H9 (cell line): ENCODE results near the gene RABGAP1. TPM values are rescaled to one million over a fixed set of nuclear protein-coding genes. Genes with fewer than 3 reads are reported as not detected.
A peak's percentile ranks its signal among the peaks of the same experiment; 100 is the strongest.

ENCODE experiments used
- DNase-seq: peaks from one replicate; pipeline ENCODE4 v3.0.0-alpha.2; 2017
- H2AFZ ChIP-seq: one replicate; pipeline ENCODE4 v1.6.1; 2013; ENCODE audit warnings: mild to moderate bottlenecking, low read length, control low read depth, moderate library complexity
- H2AK5ac ChIP-seq: 2 replicates; pipeline ENCODE4 v1.6.1; 2013; ENCODE audit warnings: low read length, control low read depth, mixed read lengths; ENCODE audit not compliant: insufficient read length
- H2BK120ac ChIP-seq: one replicate; pipeline ENCODE4 v1.6.1; 2013; ENCODE audit warnings: low read depth, mild to moderate bottlenecking, low read length, control low read depth, inconsistent platforms; ENCODE audit not compliant: poor library complexity, severe bottlenecking
- H2BK12ac ChIP-seq: 2 replicates; pipeline ENCODE4 v1.6.1; 2013; ENCODE audit warnings: low read length, control low read depth, mixed read lengths, low read depth; ENCODE audit not compliant: insufficient read length
- H2BK15ac ChIP-seq: 2 replicates; pipeline ENCODE4 v1.6.1; 2013; ENCODE audit warnings: low read depth, low read length, control low read depth
- H2BK20ac ChIP-seq: one replicate; pipeline ENCODE4 v1.6.1; 2013; ENCODE audit warnings: low read depth, mild to moderate bottlenecking, low read length, control low read depth, inconsistent platforms; ENCODE audit not compliant: poor library complexity, severe bottlenecking
- H2BK5ac ChIP-seq: 2 replicates; pipeline ENCODE4 v1.6.1; 2013; ENCODE audit warnings: low read length, control low read depth, mixed read lengths; ENCODE audit not compliant: insufficient read length
- H3K14ac ChIP-seq: 2 replicates; pipeline ENCODE4 v1.6.1; 2013; ENCODE audit warnings: low read length, control low read depth; ENCODE audit not compliant: insufficient read depth
- H3K18ac ChIP-seq: 2 replicates; pipeline ENCODE4 v1.6.1; 2013; ENCODE audit warnings: low read depth, mild to moderate bottlenecking, mixed read lengths, low read length, control low read depth; ENCODE audit not compliant: insufficient read length
- H3K23ac ChIP-seq: 2 replicates; pipeline ENCODE4 v1.6.1; 2013; ENCODE audit warnings: low read length, control low read depth, mixed read lengths, low read depth; ENCODE audit not compliant: insufficient read length
- H3K23me2 ChIP-seq: 2 replicates; pipeline ENCODE4 v1.6.1; 2013; ENCODE audit warnings: low read depth, mild to moderate bottlenecking, mixed read lengths, low read length, control low read depth; ENCODE audit not compliant: insufficient read length, poor library complexity, severe bottlenecking
- H3K27ac ChIP-seq: 2 replicates; pipeline ENCODE4 v1.5.1; 2013; ENCODE audit warnings: low read length, control low read depth, mixed read lengths, low read depth; ENCODE audit not compliant: insufficient read length
- H3K27me3 ChIP-seq: 2 replicates; pipeline ENCODE4 v1.6.1; 2013; ENCODE audit warnings: low read length, control low read depth, inconsistent platforms; ENCODE audit not compliant: insufficient read depth
- H3K4ac ChIP-seq: 2 replicates; pipeline ENCODE4 v1.6.1; 2013; ENCODE audit warnings: low read depth, mild to moderate bottlenecking, control low read depth, inconsistent platforms, low read length, moderate library complexity
- H3K4me1 ChIP-seq: 2 replicates; pipeline ENCODE4 v1.6.1; 2013; ENCODE audit warnings: low read length, control low read depth, inconsistent platforms; ENCODE audit not compliant: insufficient read depth
- H3K4me2 ChIP-seq: 2 replicates; pipeline ENCODE4 v1.6.1; 2013; ENCODE audit warnings: low read length, control low read depth, mixed read lengths; ENCODE audit not compliant: insufficient read length, insufficient read depth
- H3K56ac ChIP-seq: 2 replicates; pipeline ENCODE4 v1.6.1; 2013; ENCODE audit warnings: low read depth, mild to moderate bottlenecking, mixed read lengths, low read length, control low read depth; ENCODE audit not compliant: insufficient read length
- H3K79me1 ChIP-seq: 2 replicates; pipeline ENCODE4 v1.6.1; 2013; ENCODE audit warnings: low read depth, mild to moderate bottlenecking, moderate library complexity, low read length, control low read depth, inconsistent platforms; ENCODE audit not compliant: insufficient read depth, poor library complexity, severe bottlenecking
- H3K79me2 ChIP-seq: 2 replicates; pipeline ENCODE4 v1.6.1; 2013; ENCODE audit warnings: low read length, control low read depth, inconsistent platforms; ENCODE audit not compliant: insufficient read depth
- H3K9ac ChIP-seq: 2 replicates; pipeline ENCODE4 v1.6.1; 2013; ENCODE audit warnings: low read length, control low read depth, mixed read lengths; ENCODE audit not compliant: insufficient read length; ENCODE audit errors: extremely low read depth
- H3K9me3 ChIP-seq: one replicate; pipeline ENCODE4 v1.6.1; 2013; ENCODE audit warnings: low read depth, low read length, inconsistent platforms; ENCODE audit not compliant: control insufficient read depth
- H3T11ph ChIP-seq: one replicate; pipeline ENCODE4 v1.6.1; 2013; ENCODE audit warnings: mild to moderate bottlenecking, low read length, control low read depth, inconsistent platforms
- H4K20me1 ChIP-seq: one replicate; pipeline ENCODE4 v1.6.1; 2013; ENCODE audit not compliant: control insufficient read depth, insufficient read length, insufficient read depth
- H4K5ac ChIP-seq: 2 replicates; pipeline ENCODE4 v1.6.1; 2013; ENCODE audit warnings: low read depth, mild to moderate bottlenecking, mixed read lengths, low read length, control low read depth; ENCODE audit not compliant: insufficient read length
- H4K8ac ChIP-seq: replicated peaks from 2 replicates; pipeline ENCODE4 v1.6.1; 2013; ENCODE audit warnings: low read length, control low read depth, mixed read lengths, low read depth; ENCODE audit not compliant: insufficient read length
- H4K91ac ChIP-seq: 2 replicates; pipeline ENCODE4 v1.6.1; 2013; ENCODE audit warnings: low read depth, mild to moderate bottlenecking, moderate library complexity, mixed read lengths, low read length, control low read depth; ENCODE audit not compliant: insufficient read length
- H3K27ac Mint-ChIP-seq, 3 experiments: 2 replicates in 2 of 3; 3 replicates in 1 of 3; pipeline ENCODE4 v1.8.0; 2020 to 2021; ENCODE audit warnings: mixed read lengths in 3 of 3, mild to moderate bottlenecking in 1 of 3, moderate library complexity in 1 of 3
- H3K27me3 Mint-ChIP-seq: 2 replicates; pipeline ENCODE4 v1.8.0; 2021; ENCODE audit warnings: low read depth, mild to moderate bottlenecking, moderate library complexity, mixed read lengths
- H3K36me3 Mint-ChIP-seq, 3 experiments: 2 replicates in 2 of 3; 3 replicates in 1 of 3; pipeline ENCODE4 v1.8.0; 2020 to 2021; ENCODE audit warnings: low read depth in 3 of 3, mixed read lengths in 3 of 3; ENCODE audit not compliant: insufficient read depth in 1 of 3
- H3K4me1 Mint-ChIP-seq, 2 experiments: 2 replicates each; pipeline ENCODE4 v1.8.0; 2020; ENCODE audit warnings: mixed read lengths in 2 of 2
- H3K4me3 Mint-ChIP-seq, 2 experiments: 2 replicates in 1 of 2; 3 replicates in 1 of 2; pipeline ENCODE4 v1.8.0; 2020 to 2021; ENCODE audit warnings: mild to moderate bottlenecking in 2 of 2, mixed read lengths in 2 of 2, moderate library complexity in 1 of 2
- H3K9me3 Mint-ChIP-seq, 2 experiments: 2 replicates in 1 of 2; 3 replicates in 1 of 2; pipeline ENCODE4 v1.8.0; 2020; ENCODE audit warnings: mild to moderate bottlenecking in 2 of 2, mixed read lengths in 2 of 2, moderate library complexity in 1 of 2
- WGBS: extraction: QIAGEN DNeasy Blood & Tissue Kit; methylation state at CpG from one replicate; pipeline ENCODE4 v1.1.7; 2013; ENCODE audit warnings: missing lambda C conversion rate, low lambda C conversion rate, mixed read lengths; ENCODE audit not compliant: insufficient read length; ENCODE audit errors: extremely low coverage; 5-methylcytosine and 5-hydroxymethylcytosine counted together
- total RNA-seq: library from RNA; stranded (reverse); gene quantifications from 2 replicates; pipeline ENCODE4 v1.2.1, GENCODE V29; 2021
- TF ChIP-seq, protein P1 (sequence below): fragments of 200-600 bp; sonication (generic); conservative IDR thresholded peaks from 3 replicates; pipeline ENCODE4 v1.8.0; 2021; ENCODE audit warnings: antibody characterized with exemption, mild to moderate bottlenecking

Gene RABGAP1
- total RNA-seq, 1 experiment from 2014 or later: 31.6 TPM

DNA sequence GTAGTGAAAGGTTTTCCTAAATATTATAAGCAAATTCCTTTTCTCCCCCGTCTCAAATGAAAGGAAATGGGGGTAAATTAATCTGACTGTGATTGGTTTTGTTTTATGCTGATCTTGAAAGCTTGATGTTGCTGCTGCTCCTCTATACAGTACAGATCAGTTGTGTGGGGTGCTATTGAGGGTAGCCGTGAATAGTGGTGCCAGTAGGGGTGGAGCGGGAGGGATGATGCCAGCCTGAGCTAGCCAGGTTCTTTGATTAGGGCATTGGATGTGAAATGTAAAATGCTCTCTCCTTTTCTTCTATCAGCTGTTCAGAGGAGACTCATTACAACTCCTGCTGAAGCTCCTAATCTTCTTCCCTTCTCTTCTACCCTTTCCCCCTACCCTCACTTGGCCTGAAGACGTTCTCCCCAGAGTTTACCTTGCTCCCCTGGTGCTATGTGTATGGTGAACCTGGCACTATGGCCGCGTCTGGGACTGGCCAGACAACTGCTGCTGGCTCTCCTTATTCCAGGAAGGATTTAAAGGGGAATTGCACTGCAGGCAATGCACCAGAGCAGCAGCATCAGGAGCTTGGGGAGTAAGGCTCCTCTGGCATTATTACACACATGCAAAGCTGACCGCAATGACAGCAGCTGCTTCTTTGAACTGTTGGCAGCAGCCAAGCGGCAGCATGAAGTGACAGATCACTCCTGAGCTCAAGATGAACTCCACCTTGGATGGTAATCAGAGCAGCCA, 93.2 kb downstream of the RABGAP1 start:
- no peak for DNase-seq
- H2BK5ac ChIP-seq: no peak overlapping the region
- H3T11ph ChIP-seq: no peak overlapping the region
- Mint-ChIP-seq H3K4me1 (peaks cover 0 to 11% of the 10 kb centered on the region in 2 experiments; a peak in 2 of 4 replicates), H3K9me3 (no peaks in the 10 kb centered on the region), H3K36me3 (peaks cover 0 to 16% (median 5%) of the 10 kb centered on the region in 3 experiments; a peak in 5 of 7 replicates), H3K4me3 (no peak overlapping the region), H3K27me3 (no peaks in the 10 kb centered on the region), H3K27ac (peak overlapping the region in 2 of 3 experiments; percentile 21 to 37; a peak in 2 of 7 replicates)
- no peak overlapping the region for H4K8ac ChIP-seq
- H2AFZ ChIP-seq: no peak overlapping the region
- H3K4me2 ChIP-seq: no peak overlapping the region
- no peaks in the 10 kb centered on the region for H3K4me1 ChIP-seq
- H3K79me2 ChIP-seq: no peaks in the 10 kb centered on the region
- no CpG with 5 or more reads among the region's 8 CpGs for WGBS
- H3K56ac ChIP-seq: no peak overlapping the region
- no peak overlapping the region for H3K9ac ChIP-seq
- H3K9me3 ChIP-seq: no peaks in the 10 kb centered on the region
- no peaks in the 10 kb centered on the region for H3K79me1 ChIP-seq
- no peak overlapping the region for H2BK15ac ChIP-seq
- no peak overlapping the region for H4K5ac ChIP-seq
- no peak overlapping the region for H3K18ac ChIP-seq
- H2AK5ac ChIP-seq: no peak overlapping the region
- no peak overlapping the region for H3K4ac ChIP-seq
- no peak overlapping the region for H2BK120ac ChIP-seq
- no peak overlapping the region for H2BK20ac ChIP-seq
- H3K27ac ChIP-seq: no peak overlapping the region
- no peak overlapping the region for H2BK12ac ChIP-seq
- no peak overlapping the region for H4K91ac ChIP-seq
- H3K14ac ChIP-seq: no peak overlapping the region
- H3K27me3 ChIP-seq: no peaks in the 10 kb centered on the region
- TF ChIP-seq, protein P1, sequence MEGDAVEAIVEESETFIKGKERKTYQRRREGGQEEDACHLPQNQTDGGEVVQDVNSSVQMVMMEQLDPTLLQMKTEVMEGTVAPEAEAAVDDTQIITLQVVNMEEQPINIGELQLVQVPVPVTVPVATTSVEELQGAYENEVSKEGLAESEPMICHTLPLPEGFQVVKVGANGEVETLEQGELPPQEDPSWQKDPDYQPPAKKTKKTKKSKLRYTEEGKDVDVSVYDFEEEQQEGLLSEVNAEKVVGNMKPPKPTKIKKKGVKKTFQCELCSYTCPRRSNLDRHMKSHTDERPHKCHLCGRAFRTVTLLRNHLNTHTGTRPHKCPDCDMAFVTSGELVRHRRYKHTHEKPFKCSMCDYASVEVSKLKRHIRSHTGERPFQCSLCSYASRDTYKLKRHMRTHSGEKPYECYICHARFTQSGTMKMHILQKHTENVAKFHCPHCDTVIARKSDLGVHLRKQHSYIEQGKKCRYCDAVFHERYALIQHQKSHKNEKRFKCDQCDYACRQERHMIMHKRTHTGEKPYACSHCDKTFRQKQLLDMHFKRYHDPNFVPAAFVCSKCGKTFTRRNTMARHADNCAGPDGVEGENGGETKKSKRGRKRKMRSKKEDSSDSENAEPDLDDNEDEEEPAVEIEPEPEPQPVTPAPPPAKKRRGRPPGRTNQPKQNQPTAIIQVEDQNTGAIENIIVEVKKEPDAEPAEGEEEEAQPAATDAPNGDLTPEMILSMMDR: no peak
- no peak overlapping the region for H3K23ac ChIP-seq
- no peaks in the 10 kb centered on the region for H3K23me2 ChIP-seq
- no peaks in the 10 kb centered on the region for H4K20me1 ChIP-seq
